C4-2B (cell line): Measurements from ENCODE around the gene KCTD6.

Experiments used
- ZFX ChIP-seq: fragments of 450-650 bp; IDR thresholded peaks from 2 replicates; pipeline ENCODE4 v1.6.1; 2017
- TF ChIP-seq, protein P1 (sequence below): fragments of 450-650 bp; conservative IDR thresholded peaks from 2 replicates; pipeline ENCODE4 v1.5.1; 2017; ENCODE audit warnings: mild to moderate bottlenecking

- TF ChIP-seq, protein P1, sequence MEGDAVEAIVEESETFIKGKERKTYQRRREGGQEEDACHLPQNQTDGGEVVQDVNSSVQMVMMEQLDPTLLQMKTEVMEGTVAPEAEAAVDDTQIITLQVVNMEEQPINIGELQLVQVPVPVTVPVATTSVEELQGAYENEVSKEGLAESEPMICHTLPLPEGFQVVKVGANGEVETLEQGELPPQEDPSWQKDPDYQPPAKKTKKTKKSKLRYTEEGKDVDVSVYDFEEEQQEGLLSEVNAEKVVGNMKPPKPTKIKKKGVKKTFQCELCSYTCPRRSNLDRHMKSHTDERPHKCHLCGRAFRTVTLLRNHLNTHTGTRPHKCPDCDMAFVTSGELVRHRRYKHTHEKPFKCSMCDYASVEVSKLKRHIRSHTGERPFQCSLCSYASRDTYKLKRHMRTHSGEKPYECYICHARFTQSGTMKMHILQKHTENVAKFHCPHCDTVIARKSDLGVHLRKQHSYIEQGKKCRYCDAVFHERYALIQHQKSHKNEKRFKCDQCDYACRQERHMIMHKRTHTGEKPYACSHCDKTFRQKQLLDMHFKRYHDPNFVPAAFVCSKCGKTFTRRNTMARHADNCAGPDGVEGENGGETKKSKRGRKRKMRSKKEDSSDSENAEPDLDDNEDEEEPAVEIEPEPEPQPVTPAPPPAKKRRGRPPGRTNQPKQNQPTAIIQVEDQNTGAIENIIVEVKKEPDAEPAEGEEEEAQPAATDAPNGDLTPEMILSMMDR, result no peak
- no peak for TF ChIP-seq ZFX
Measured at GRCh38 chr3:58484722-58485069, 7.2 kb upstream of the KCTD6 start.
